ENCODE data around the gene GMDS. TPM values are rescaled to one million over a fixed set of nuclear protein-coding genes. Genes with fewer than 3 reads are reported as not detected.

Gene GMDS
- total and polyA plus RNA-seq, 11 donors: 4.5 to 10.7 (median 7.0) TPM

GRCh38 chr6:2179950-2180349, 65.5 kb downstream of the GMDS start:
- intact Hi-C loops (cut with DNase I): no loop called here

GRCh38 chr6:2179241-2179640, 66.2 kb downstream of the GMDS start:
- Histone ChIP-seq H3K27me3 (no peaks in the 10 kb centered on the region), H3K4me3 (no peak overlapping the region), H3K27ac (no peak overlapping the region), H3K9me3 (peaks cover 0 to 6% (median 0%) of the 10 kb centered on the region in 12 donors), H3K36me3 (no peaks in the 10 kb centered on the region), H3K4me1 (peaks cover 0 to under 1% (median 0%) of the 10 kb centered on the region in 12 donors)
- WGBS, 4 donors: 54 to 68% (median 66%) methylated on average over 1 of the region's 1 CpG
- TF ChIP-seq POLR2A (IDR thresholded peaks at IDR 0.05) (no peak), CTCF (IDR thresholded peaks at IDR 0.05) (no peak)
- no peak for DNase-seq
- intact Hi-C loops (cut with DNase I): no loop called here
- no peak for ATAC-seq

More at GRCh38 chr6:2179950-2180349, 65.5 kb downstream of the GMDS start:
- Histone ChIP-seq H3K4me1 (peaks cover 0 to 7% (median 0%) of the 10 kb centered on the region in 12 donors), H3K36me3 (no peaks in the 10 kb centered on the region), H3K27me3 (no peaks in the 10 kb centered on the region), H3K4me3 (no peak overlapping the region), H3K9me3 (peaks cover 0 to 6% (median 0%) of the 10 kb centered on the region in 12 donors), H3K27ac (no peak overlapping the region)
- ATAC-seq (no peak), DNase-seq (no peak)
- TF ChIP-seq POLR2A (IDR thresholded peaks at IDR 0.05): no peak
- no peak for TF ChIP-seq CTCF (IDR thresholded peaks at IDR 0.05)

- Histone ChIP-seq H3K36me3 (no peaks in the 10 kb centered on the region), H3K27ac (no peak overlapping the region), H3K4me3 (no peak overlapping the region), H3K9me3 (peaks cover 0 to 6% (median 0%) of the 10 kb centered on the region in 12 donors), H3K27me3 (no peaks in the 10 kb centered on the region), H3K4me1 (no peaks in the 10 kb centered on the region)
- TF ChIP-seq CTCF (IDR thresholded peaks at IDR 0.05): no peak
- no peak for TF ChIP-seq POLR2A (IDR thresholded peaks at IDR 0.05)
- ATAC-seq: no peak
- DNase-seq: no peak
- 96 to 98% (median 97%) methylated on average over 4 of the region's 4 CpGs for WGBS, 4 donors
- intact Hi-C loops (cut with DNase I): no loop called here
Observed at GRCh38 chr6:2178125-2178524, 67.3 kb downstream of the GMDS start.

GRCh38 chr6:2175825-2176224, 69.6 kb downstream of the GMDS start:
- peaks cover 0 to 10% (median 0%) of the 10 kb centered on the region in 12 donors for H3K4me1 ChIP-seq
- intact Hi-C loops (cut with DNase I): no loop called here
- DNase-seq: no peak
- H3K4me3 ChIP-seq: no peak overlapping the region
- 92 to 98% (median 95%) methylated on average over 2 of the region's 2 CpGs for WGBS, 4 donors
- no peaks in the 10 kb centered on the region for H3K27me3 ChIP-seq
- no peak for ATAC-seq
- no peaks in the 10 kb centered on the region for H3K36me3 ChIP-seq
- no peak overlapping the region for H3K27ac ChIP-seq
- no peak for TF ChIP-seq CTCF (IDR thresholded peaks at IDR 0.05)
- no peak for TF ChIP-seq POLR2A (IDR thresholded peaks at IDR 0.05)
- peaks cover 0 to 6% (median 0%) of the 10 kb centered on the region in 12 donors for H3K9me3 ChIP-seq

All from heart left ventricle (tissue), 16 donors.